ENCODE data around the gene LPAR1. TPM values are rescaled to one million over a fixed set of nuclear protein-coding genes. Genes with fewer than 3 reads are reported as not detected.

Gene LPAR1
- total RNA-seq, 1 donor from 2014 or later: 10.6 TPM

DNA sequence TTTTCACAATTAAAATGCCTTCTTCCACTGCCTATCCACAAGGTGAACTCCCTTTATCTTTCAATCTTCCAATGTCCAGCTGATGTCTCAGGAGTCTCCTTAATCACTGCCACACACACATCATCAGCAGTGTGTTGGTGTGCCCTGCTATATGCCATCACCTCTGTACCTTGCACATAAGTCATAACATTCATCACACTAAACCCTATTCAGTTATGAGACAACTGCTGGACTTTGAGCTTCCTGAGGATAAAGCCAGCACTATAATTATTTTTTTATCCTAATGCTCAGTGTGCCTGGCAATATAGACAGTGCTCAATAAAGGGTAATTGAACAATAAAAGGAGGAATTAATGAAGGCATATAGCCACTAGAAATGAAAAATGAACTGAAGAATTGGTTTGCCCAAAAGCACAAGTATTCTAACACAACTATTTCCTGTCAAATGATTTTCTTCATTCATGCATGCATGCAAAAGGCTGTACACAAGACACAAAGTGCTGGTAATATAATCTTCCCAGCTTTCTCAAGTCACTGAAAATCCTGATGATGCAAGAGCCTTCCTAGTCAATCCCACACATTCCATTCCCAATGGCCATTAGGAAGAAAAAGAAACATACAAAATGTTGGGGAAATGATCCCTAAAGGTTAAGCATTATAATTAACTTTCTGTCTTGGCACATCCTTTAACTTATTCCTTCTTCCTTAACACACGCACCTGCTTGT, 32.4 kb downstream of the LPAR1 start:
- intact Hi-C loops (cut with DNase I): no loop called here
- DNase-seq (ENCODE audit: low spot score): no peak

DNA sequence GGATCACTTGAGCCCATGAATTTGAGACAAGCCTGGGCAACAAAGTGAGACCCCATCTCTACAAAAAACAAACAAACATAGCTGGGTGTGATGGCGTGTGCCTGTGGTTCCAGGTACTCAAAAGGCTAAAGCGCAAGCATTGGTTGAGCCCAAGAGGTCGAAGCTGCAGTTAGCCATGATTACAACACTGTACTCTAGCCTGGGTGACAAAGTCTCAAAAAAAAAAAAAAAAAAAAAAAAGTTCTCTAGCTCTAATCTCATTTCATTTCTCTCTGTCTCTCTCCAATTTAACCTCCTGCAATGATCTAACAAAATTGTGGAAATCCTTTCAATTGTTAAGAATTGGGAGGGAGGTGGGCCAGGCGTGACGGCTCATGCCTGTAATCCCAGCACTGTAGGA, 33.3 kb downstream of the LPAR1 start:
- intact Hi-C loops (cut with DNase I): no loop called here
- no peak for DNase-seq (ENCODE audit: low spot score)

GRCh38 chr9:111003182-111003581, 35.1 kb downstream of the LPAR1 start:
- no peak for DNase-seq (ENCODE audit: low spot score)
- intact Hi-C loops (cut with DNase I): no loop called here

DNA sequence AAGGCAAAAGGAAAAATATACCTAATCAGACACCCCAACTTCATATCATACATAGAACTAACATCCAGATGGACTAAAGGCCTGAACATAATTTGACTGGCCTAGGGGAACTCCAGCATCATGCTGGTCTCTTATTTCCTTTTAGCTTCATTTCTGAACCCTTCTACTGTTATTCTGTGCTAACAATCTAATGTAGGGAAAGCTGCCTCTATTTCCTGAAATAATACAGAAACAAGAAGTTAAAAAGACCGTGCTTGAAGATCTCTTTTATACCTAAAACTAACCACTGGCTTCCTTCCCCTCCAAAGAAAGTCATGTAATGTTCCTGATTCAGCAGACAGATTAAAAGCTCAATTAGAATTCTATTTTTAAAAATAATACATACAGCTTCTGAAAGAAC, 36.7 kb downstream of the LPAR1 start:
- DNase-seq (ENCODE audit: low spot score): no peak
- intact Hi-C loops (cut with DNase I): no loop called here

DNA sequence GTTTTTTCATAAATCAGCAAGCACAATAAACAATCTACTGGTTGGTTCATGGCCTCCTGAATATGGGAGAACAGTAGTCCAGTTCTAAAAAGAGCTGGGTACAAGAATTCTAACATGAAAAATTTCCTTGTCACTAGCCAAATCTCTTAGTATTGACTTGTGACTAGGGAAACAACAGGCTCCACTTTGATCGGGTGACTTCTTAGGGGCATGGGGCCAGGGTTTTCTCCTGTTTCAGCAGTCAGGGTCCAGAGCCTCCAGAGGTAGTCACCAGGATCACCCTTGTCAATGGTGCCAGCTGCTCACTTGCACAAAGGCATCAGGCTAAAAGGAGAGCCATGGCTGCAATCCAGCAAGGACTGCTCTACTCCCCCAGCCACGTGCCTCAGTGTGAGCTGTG, 38.1 kb downstream of the LPAR1 start:
- intact Hi-C loops (cut with DNase I): no loop called here
- no peak for DNase-seq (ENCODE audit: low spot score)

GRCh38 chr9:110999379-110999778, 38.9 kb downstream of the LPAR1 start:
- DNase-seq (ENCODE audit: low spot score): no peak
- intact Hi-C loops (cut with DNase I): no loop called here

GRCh38 chr9:110997847-110998246, 40.4 kb downstream of the LPAR1 start:
- no peak for DNase-seq (ENCODE audit: low spot score)
- intact Hi-C loops (cut with DNase I): no loop called here

DNA sequence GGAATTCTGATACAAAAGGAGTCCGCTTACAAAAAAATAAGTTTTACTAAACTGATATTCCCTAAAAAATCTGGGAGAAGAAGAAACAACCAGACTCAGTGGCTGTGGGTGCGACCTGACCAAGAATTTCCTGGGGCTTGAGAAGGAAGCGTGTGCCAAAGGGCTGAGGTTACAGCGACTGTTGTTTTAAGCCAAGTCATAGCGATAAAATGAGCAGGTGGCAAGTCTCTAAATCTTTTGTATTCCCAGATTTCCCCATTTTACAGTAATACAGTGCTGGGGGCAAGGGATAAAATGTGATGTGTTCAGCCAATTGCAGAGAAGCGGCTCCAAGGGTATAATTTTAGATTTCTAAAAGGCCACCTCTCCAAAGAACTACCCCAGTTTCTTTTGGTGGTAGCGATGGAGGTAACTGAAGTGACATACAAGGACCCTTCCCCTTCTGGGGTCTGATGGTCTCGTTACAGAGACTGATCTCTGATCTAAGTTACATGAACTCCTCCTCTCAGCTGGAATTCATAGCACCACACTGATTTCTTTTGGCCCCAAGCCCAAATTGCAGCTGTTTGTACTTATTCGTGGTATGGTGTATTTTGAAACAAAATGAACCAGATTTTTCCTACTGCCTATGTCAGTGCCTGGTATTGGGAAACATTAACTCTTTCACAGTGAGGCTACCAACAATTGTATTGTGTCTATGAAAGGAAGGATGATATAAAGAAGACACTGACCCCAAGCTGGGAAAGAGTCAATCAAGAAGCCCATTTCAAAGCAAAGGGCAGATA, 41.6 kb downstream of the LPAR1 start:
- intact Hi-C loops (cut with DNase I): no loop called here

DNA sequence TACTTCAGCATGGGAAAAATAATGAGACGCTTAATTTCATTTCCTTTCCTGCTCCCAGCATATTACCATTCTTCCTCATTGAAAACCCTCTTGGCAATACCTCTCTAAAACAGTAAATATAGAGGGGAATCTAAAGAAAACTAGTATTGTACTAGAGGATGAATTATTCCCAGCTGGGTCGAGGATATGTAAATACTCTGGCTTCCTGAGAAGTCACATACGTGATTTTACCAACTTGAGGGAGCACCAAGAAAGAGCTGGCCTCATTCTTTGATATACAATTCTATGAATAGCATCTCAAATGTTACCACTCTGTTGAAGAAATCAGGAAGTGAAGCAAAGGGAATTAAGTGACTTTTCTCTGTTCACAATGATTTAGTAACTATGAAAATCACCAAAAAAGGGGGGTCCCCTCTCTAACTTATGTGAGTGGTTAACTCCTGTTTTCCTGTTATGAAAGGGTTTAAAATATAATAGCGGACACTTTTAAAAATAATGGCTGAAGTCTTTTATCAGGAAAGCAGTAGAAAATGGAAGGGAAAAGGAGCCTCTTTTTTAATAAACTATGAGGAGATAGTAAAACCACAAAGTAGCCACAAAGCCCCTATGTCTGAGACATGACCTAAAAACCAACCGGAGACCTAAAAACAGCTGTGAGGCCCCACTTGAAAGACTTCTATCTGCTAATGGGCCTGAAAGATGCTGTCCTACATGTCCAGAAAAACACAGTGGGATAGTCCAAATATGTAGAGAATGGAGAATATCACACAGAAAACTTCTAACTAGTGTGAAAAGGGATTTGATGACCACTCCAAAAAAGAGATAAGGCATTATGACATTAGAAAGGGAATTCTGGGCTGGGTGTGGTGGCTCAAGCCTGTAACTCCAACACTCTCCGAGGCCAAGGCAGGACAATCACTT, 42.6 kb downstream of the LPAR1 start:
- intact Hi-C loops (cut with DNase I): no loop called here
- no peak for DNase-seq (ENCODE audit: low spot score)

More for the DNA sequence above, 41.6 kb downstream of the LPAR1 start:
- no peak for DNase-seq (ENCODE audit: low spot score)

DNA sequence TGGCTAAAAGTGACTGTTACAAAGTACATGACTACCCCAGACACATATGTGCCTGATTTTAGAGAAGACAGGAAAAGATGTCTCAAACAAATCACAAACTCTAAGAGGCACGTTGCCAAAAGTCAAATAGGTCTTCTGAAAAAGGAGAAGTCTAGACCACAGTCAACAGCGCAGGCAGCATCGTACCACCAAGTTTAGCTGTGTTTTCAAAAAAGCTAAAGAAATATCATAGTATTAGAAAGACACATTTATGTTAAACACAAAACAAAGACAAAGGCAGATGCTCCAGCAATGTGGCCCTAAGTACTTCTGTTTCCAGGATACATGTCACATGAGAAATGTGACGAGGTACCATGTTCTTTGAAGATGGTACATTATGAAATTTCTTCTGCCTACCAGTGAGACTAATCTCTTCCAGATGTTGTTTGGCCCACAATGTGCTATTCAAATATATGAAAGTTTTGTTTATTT, 43.5 kb downstream of the LPAR1 start:
- intact Hi-C loops (cut with DNase I): no loop called here

GRCh38 chr9:110990481-110990880, 47.8 kb downstream of the LPAR1 start:
- intact Hi-C loops (cut with DNase I): no loop called here
- no peak for DNase-seq (ENCODE audit: low spot score)

More for the DNA sequence above, 43.5 kb downstream of the LPAR1 start:
- DNase-seq (ENCODE audit: low spot score): no peak

DNA sequence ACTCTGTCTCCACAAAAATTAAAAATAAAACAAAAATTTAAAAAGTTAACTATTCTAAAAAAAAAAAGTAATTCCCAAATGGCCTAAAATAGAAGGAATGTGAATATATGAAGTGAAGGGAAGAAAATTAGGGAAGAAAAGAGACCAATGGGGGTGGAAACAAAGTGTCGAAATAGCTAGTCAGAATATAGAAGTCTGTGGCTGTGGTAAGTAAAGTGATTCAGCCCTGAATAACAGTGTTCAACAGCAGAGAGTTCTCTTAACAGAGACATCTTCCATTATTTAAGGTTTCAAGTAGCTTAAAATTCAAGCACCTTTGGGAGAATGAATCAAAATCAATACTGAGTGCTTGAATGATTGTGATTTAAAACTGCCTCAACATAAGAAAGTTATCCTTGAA, 51.7 kb downstream of the LPAR1 start:
- no peak for DNase-seq (ENCODE audit: low spot score)
- intact Hi-C loops (cut with DNase I): no loop called here

DNA sequence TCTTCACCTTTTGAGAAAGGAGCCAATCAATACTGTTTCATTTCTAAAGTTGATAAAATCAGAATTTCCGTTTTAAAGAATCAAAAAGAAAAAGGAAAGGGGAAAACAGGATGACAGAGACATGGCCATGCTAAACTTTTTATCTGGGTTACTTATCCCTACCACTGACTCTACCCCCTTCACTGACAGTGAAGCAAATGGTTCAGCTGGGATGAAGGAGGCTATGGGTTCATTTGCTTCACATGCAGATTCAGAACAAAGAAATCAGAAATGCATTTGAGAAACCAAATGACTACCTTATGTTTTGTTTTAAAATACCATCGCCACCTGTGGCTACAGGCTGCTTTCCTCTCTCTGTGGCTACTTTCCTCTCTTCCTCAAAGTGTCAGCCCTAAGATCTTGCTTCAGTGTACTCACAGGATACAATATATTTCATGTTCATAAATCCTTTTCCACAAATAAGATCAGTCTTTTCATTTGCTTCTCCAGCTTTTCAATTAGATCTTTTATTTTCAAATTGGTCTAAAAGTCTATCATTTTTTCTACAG, 53.3 kb downstream of the LPAR1 start:
- DNase-seq (ENCODE audit: low spot score): no peak
- intact Hi-C loops (cut with DNase I): no loop called here

- intact Hi-C loops (cut with DNase I): no loop called here
- DNase-seq (ENCODE audit: low spot score): no peak
Measured at GRCh38 chr9:110980261-110980660, 58.0 kb downstream of the LPAR1 start.

DNA sequence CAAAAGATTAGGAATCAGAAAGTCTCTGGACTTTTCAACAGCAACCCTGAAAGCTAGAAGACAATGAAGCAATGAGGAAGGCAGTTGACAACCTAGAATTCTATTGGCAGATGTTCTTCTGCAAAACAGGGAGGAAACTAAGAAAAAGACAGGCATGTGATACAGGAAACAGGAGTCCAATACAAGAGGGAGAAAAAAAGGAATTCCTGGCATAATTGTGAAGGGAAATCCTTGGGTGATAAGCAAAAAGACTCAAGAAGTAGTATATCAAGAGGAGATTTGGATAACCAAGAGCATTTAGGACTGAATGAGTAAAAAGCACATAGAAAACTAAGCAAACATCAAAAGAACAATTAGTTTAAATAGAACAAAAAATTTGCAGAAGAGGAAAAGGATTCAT, 58.6 kb downstream of the LPAR1 start:
- intact Hi-C loops (cut with DNase I): no loop called here

DNA sequence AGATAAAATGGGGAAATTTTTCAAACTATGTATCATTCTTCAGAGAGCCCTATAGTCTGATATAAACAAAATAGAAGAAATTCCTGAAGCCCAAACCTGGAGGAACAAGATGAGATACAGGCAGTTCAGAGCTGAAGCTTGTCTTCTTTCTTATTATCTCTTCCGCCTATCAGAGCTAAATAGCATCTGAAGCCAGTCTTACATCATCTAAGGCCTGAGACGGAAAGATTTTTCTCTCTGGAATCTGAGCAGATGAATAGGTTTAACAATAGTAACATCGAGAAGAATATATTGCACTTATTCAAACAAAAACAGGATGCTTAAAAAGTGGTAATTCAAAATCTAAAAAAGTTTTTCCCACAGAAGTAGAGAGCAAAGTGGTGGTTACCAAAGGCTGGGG, 59.8 kb downstream of the LPAR1 start:
- DNase-seq (ENCODE audit: low spot score): no peak
- intact Hi-C loops (cut with DNase I): no loop called here

More for the DNA sequence above, 58.6 kb downstream of the LPAR1 start:
- no peak for DNase-seq (ENCODE audit: low spot score)

DNA sequence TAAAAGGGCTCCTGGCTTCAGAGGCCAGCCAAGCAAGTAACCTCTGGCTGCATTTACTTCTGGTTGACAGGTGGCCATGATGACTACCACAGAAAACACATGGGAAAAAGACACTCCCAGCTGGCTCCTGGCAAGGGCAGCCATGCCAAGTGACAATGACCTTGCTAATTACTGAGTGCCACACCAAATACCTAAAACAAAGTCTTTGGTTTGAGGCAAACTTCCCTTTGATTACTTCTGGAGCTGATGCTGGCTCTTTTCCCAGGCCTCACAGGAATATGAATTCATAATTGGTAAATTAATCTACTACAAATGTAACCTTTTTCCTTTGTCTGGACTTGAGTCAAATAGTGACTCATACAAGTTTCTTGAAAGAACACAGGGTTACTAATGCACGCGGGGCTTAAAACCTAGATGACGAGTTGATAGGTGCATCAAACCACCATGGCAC, 61.0 kb downstream of the LPAR1 start:
- no peak for DNase-seq (ENCODE audit: low spot score)

DNA sequence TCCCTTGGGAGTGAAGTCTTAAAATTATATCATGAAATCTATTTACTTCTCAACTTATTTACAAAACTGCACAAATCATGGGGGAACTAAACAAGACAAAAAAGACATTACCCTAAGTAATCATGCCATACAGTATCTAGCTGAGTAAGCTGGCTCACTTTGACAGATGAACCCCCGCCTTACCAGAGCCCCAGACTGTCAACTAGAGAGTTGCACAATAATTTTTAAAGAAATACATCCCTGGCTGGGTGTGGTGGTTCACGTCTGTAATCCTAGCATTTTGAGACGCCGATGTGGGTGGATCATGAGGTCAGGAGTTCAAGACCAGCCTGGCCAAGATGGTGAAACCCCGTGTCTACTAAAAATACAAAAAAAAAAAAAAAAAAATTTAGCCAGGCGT, 62.3 kb downstream of the LPAR1 start:
- intact Hi-C loops (cut with DNase I): no loop called here
- DNase-seq (ENCODE audit: low spot score): no peak

More for the DNA sequence above, 61.0 kb downstream of the LPAR1 start:
- intact Hi-C loops (cut with DNase I): no loop called here

DNA sequence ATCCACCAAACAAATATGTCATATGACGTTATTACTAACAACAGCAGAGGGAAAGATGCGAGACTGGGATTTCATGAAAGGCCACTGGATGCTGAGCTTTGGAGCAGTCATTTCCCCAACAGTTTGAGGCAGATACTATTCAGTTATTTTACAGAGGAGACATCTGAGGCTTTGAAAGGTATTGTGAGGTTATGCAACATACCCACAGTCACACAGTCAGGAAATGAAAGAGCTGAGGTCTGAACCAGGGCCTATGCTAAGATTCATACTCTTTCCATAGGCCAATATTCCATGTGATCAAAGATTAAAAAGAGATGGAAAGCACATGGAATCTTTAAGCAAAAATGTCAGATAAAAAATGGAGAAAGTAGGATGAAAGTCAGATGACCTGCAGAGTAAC, 63.0 kb downstream of the LPAR1 start:
- intact Hi-C loops (cut with DNase I): no loop called here
- DNase-seq (ENCODE audit: low spot score): no peak

GRCh38 chr9:110971705-110972104, 66.6 kb downstream of the LPAR1 start:
- intact Hi-C loops (cut with DNase I): no loop called here
- DNase-seq (ENCODE audit: low spot score): no peak
